GM18858 (cell line): ENCODE results near the gene MYLK.

ENCODE experiments used
- ATAC-seq: cut with Tn5 transposase; IDR thresholded peaks from one replicate; pipeline ENCODE4 v1.9.1; 2021; ENCODE audit not compliant: unreplicated experiment

The MYLK gene

GRCh38 chr3:123568034-123568433, 316.1 kb downstream of the MYLK start:
- ATAC-seq = no peak

DNA sequence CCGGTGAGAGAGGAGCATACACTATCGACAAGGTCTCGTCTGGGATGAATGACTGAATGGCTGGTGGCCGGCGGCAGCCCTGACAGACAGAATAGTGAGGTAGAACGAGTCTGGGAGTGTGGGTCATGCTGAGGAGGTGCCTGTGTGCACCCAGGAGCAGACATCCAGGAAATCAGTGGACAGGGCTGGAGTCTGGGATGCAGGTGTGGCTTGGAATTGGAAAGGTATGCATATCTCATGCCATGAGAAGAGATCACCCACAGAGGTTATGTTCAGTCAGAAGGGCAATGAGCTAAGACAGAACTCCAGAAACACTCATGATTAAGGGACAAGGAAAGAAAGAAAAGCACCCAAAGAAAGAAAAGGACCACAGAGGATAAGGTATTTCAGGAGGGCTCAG, 320.1 kb downstream of the MYLK start:
- ATAC-seq = no peak

GRCh38 chr3:123562547-123562946, 321.6 kb downstream of the MYLK start:
- no peak for ATAC-seq

GRCh38 chr3:123561188-123561587, 322.9 kb downstream of the MYLK start:
- ATAC-seq = no peak
